Measurements from ENCODE around the gene CD22. TPM values are rescaled to one million over a fixed set of nuclear protein-coding genes. Genes with fewer than 3 reads are reported as not detected.

The CD22 gene
- total and polyA plus RNA-seq, 4 donors: 0.15 to 4.1 (median 1.3) TPM

DNA sequence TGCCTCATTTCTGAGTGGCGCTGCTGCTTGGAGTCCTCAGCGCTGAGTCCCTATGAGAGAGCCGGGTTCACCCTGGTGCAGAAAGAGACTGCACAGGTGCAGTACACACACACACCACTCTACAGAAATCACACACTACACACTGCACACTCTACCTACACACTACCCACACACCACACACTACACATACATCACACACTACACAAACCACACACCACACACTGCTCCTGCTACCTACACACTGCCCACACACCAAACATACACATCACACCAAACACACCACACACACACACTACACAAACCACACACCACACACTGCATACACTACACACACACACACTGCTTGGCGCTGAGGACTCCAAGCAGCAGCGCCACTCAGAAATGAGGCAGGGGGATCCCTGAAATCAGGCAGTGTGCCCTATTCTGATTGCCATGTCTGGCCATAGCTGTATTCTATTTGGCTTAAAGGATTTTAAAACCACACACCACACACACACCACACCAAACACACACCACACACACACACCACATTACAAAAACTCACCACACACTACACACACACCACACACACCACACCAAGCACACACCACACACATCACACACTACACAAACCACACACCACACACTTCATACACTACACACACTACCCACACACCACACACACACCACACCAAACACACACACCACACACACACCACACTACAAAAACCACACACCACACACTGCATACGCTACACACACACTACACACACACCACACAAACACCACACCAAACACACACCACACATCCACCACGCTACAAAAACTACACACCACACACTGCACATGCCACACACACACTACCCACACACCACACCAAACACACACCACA is 32.1 kb upstream of the CD22 start:
- no peak for DNase-seq (ENCODE audit: low spot score)
- no peaks in the 10 kb centered on the region for H3K9me3 ChIP-seq (ENCODE audit: control insufficient read depth in 4 of 4, low read length in 3 of 4)
- WGBS: 96% methylated on average over 7 of the region's 7 CpGs
- no peaks in the 10 kb centered on the region for H3K36me3 ChIP-seq (ENCODE audit: control insufficient read depth in 4 of 4, insufficient read depth in 3 of 4, low read depth in 1 of 4, low read length in 3 of 4)
- no peak overlapping the region for H3K4me3 ChIP-seq (ENCODE audit: low read depth in 1 of 3, low read length in 3 of 3)
- H3K27ac ChIP-seq (ENCODE audit: low read depth in 1 of 2, low read length in 2 of 2): no peak overlapping the region
- TF ChIP-seq FOXA2 (IDR thresholded peaks at IDR 0.05) (no peak), FOXA1 (IDR thresholded peaks at IDR 0.05) (no peak), TAF1 (conservative IDR thresholded peaks at IDR 0.05) (no peak), NR2F2 (IDR thresholded peaks at IDR 0.05) (no peak), ZBTB33 (IDR thresholded peaks at IDR 0.05) (no peak), GABPA (IDR thresholded peaks at IDR 0.05 in 1 of 2, conservative IDR thresholded peaks at IDR 0.05 in 1 of 2) (no peak), HNF4A (conservative IDR thresholded peaks at IDR 0.05) (no peak), RAD21 (IDR thresholded peaks at IDR 0.05) (no peak), ATF3 (IDR thresholded peaks at IDR 0.05) (no peak), SP1 (IDR thresholded peaks at IDR 0.05) (no peak), JUND (IDR thresholded peaks at IDR 0.05) (no peak), MAX (IDR thresholded peaks at IDR 0.05) (no peak), RXRA (IDR thresholded peaks at IDR 0.05) (no peak)
- TF ChIP-seq, protein P1, sequence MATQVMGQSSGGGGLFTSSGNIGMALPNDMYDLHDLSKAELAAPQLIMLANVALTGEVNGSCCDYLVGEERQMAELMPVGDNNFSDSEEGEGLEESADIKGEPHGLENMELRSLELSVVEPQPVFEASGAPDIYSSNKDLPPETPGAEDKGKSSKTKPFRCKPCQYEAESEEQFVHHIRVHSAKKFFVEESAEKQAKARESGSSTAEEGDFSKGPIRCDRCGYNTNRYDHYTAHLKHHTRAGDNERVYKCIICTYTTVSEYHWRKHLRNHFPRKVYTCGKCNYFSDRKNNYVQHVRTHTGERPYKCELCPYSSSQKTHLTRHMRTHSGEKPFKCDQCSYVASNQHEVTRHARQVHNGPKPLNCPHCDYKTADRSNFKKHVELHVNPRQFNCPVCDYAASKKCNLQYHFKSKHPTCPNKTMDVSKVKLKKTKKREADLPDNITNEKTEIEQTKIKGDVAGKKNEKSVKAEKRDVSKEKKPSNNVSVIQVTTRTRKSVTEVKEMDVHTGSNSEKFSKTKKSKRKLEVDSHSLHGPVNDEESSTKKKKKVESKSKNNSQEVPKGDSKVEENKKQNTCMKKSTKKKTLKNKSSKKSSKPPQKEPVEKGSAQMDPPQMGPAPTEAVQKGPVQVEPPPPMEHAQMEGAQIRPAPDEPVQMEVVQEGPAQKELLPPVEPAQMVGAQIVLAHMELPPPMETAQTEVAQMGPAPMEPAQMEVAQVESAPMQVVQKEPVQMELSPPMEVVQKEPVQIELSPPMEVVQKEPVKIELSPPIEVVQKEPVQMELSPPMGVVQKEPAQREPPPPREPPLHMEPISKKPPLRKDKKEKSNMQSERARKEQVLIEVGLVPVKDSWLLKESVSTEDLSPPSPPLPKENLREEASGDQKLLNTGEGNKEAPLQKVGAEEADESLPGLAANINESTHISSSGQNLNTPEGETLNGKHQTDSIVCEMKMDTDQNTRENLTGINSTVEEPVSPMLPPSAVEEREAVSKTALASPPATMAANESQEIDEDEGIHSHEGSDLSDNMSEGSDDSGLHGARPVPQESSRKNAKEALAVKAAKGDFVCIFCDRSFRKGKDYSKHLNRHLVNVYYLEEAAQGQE (IDR thresholded peaks at IDR 0.05): no peak
- no peak overlapping the region for H3K9ac ChIP-seq (ENCODE audit: low read depth in 1 of 2, low read length in 2 of 2)
- H3K4me1 ChIP-seq (ENCODE audit: control insufficient read depth in 4 of 4, insufficient read depth in 4 of 4, low read length in 3 of 4): no peaks in the 10 kb centered on the region
- H3K27me3 ChIP-seq (ENCODE audit: control insufficient read depth in 4 of 4, insufficient read depth in 4 of 4, low read length in 3 of 4): no peaks in the 10 kb centered on the region

- H3K4me1 ChIP-seq (ENCODE audit: control insufficient read depth in 4 of 4, insufficient read depth in 4 of 4, low read length in 3 of 4): no peaks in the 10 kb centered on the region
- no peaks in the 10 kb centered on the region for H3K27me3 ChIP-seq (ENCODE audit: control insufficient read depth in 4 of 4, insufficient read depth in 4 of 4, low read length in 3 of 4)
- no peak overlapping the region for H3K27ac ChIP-seq (ENCODE audit: low read depth in 1 of 2, low read length in 2 of 2)
- no peaks in the 10 kb centered on the region for H3K36me3 ChIP-seq (ENCODE audit: control insufficient read depth in 4 of 4, insufficient read depth in 3 of 4, low read depth in 1 of 4, low read length in 3 of 4)
- WGBS: 99% methylated on average over 3 of the region's 3 CpGs
- H3K9ac ChIP-seq (ENCODE audit: low read depth in 1 of 2, low read length in 2 of 2): no peak overlapping the region
- no peak overlapping the region for H3K4me3 ChIP-seq (ENCODE audit: low read depth in 1 of 3, low read length in 3 of 3)
- no peaks in the 10 kb centered on the region for H3K9me3 ChIP-seq (ENCODE audit: control insufficient read depth in 4 of 4, low read length in 3 of 4)
- DNase-seq (ENCODE audit: low spot score): no peak
- TF ChIP-seq SP1 (IDR thresholded peaks at IDR 0.05) (no peak), JUND (IDR thresholded peaks at IDR 0.05) (no peak), ATF3 (IDR thresholded peaks at IDR 0.05) (no peak), FOXA1 (IDR thresholded peaks at IDR 0.05) (no peak)
These were observed 31.5 kb upstream of the CD22 start for GRCh38 chr19:35297515-35297848.
